Suppressor macrophage treated with lipopolysaccharide for 4 hours (primary cell): ENCODE results near the gene ALG14.
"Not testable (repeated sequence)": the region's sequence is repeated elsewhere in the genome, so short reads cannot be mapped to it uniquely, and the experiment has no call there.

Source experiments
- DNase-seq: peaks from one replicate; pipeline ENCODE4 v3.0.0-alpha.2; 2020

The ALG14 gene, protein sequence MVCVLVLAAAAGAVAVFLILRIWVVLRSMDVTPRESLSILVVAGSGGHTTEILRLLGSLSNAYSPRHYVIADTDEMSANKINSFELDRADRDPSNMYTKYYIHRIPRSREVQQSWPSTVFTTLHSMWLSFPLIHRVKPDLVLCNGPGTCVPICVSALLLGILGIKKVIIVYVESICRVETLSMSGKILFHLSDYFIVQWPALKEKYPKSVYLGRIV

DNA sequence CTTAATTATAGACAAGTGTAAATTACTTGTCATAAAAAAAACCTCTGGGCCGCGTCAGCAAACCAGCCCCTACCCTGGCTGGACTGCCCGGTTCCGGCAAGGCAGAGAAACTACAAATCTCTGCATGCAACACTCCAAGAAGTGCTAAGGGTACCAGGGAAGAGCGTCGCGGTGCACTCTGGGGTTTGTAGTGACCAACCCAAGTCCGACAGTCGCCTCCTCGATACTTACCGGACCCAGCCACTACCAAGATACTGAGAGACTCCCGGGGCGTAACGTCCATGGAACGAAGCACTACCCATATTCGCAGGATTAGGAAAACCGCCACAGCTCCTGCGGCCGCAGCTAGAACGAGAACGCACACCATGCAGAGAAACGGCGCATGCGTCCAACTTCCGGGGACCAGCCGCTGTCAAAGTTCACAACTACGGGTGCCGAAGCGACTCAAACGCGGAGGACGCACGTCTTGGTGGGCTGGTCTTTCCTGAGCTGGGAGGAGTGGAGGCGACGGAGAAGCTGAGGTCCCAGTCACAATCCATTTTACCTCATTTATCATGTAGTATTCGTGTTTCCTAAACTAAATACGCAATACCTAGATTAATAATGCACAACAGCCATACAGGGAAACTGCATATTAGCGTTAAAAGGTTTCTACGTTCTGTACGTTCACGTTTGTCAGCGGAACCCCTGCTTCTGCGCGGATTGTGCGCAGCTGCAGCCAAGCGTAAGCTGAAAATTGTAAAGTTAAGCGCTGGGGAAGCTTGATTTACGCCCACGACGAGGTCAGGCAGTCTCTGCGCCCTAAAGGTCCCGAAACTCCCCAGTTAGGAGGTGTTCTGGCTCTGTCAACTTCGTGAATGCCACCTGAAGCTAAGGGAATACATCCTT lies at the start of gene ALG14:
ALG14 (minus strand) TSS at position 420 of the 888 bp plus-strand sequence; CDS start at position 367, 53 bp downstream.
- peak; percentile 94 for DNase-seq

DNA sequence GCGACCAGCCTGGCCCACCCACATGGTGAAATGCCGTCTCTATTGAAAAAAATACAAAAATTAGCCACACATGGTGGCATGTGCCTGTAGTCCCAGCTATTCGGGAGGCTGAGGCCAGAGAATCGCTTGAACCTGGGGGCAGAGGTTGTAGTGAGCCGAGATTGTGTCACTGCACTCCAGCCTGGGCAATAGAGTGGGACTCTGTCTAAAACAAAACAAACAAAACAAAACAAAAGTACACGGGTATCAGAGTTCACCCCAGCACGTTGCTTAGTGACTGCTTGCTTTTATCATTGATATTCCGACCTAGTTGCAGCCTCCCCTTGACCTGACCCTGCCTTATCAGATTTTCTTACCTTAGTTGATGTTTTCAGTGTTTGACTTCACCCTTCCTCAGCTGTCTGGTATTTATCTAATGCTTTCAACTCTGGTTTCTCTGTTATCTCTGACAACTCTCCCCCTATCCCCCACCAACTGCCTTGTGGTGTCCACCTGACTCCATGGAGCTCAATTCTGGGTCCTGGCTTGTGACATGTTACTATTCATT lies 49.5 kb upstream of the ALG14 start:
- DNase-seq = no peak

DNA sequence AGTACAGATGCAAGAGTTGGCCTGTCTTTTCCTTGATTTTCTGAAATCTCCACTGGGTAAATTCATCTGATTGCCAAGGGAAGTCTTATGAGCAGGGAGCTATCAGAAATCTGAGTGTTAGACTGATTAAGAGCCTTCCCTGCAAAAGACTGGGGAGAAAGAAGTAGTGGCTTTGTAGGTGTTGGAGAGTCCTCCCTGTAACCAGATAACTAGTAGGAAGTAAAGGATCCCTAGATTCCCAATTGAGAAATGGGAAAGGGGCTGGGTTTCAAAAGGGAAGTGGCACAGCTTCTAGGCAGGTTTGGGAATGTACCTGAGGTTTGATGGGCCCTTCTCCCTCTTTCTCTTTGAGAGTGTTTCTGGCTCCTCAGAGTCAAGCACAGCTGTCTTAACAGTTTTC lies 46.5 kb upstream of the ALG14 start:
- DNase-seq = no peak

DNA sequence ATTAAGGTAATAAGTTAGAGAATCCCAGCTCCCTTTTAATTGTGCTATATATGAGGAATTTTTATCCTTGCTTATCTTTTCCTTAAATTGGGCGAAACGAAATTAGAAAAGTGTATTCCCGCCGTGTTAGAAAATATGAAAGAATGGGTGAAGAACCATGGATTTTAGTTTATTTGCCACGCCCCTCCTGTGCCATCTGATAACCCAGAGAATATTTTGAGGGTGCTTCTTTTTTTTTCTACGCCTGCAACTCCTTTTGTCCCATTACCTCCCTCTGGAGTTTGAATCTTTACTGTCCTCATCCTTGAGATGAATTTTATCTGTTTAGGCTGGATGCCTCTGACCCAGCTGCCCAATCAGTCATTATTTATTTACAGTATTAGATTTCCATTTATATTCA lies 46.0 kb upstream of the ALG14 start:
- DNase-seq = no peak

DNA sequence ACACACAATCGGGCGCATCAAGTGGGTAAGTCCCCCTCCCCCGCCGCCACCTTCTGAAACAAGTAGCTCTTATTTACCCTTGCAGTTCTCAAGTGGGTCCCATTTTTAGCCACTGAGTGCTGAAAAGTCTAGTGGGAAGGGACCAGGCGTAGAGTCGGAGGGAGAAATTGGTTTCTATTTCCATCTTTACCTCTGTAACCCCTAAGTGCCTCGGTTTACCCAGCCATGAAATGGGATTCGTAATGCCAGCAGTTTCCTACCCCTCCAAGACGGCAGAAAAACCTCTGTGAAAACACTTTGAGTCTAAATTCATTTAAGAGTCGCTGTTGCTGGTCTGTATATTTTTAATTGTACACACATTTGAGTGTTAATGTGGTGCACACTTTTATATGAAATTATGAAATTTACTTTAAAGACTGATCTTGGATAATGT lies 45.3 kb upstream of the ALG14 start:
- no peak for DNase-seq

DNA sequence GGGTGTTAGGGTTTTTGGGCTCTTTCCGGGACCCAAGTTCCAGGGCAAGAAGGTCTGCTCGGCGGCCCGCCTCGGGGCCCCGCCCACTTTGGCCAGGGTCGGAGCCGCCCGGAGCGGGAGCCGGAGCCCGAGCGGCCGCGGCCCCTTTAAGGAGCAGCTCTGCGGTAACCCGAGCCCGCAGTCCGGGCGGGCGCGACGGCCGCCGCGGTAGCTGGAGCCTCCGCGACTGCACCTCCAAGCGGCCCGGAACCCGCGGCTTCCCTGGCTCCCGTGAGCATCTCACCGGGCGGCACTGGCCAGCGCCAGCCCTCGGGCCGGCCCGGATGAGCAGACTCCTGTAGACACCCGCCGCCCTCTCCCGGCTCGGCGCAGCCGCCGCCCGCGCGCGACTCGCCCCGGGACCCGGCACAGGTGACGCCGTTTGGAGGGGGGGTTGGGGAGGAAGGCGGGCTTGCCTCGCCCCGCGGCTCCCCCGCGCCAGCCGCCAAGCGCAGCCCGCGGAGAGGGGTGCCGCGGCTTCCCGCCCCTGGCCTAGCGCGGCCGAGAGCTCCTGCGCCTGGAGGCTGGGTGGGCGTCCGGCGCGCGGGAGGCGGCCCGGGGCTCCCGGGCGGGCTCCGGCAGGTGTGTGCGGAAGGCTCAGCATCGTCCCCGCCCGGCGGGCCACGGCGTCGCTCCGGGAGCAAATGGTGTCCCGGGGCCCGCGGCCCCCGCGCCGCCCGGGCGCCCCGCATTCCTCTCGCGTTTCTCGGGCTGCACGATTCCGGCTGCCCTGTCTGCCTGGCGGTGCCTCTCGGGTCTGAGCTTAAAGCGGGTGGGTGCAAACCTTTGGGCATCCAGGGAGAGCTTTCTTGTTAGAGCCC lies 44.7 kb upstream of the ALG14 start, which contains the start of gene TLCD4:
TLCD4 (plus strand) TSS at position 149 of the 860 bp plus-strand sequence. CDS start 26,547 bp downstream, outside the sequence.
- peak; percentile 9 for DNase-seq

DNA sequence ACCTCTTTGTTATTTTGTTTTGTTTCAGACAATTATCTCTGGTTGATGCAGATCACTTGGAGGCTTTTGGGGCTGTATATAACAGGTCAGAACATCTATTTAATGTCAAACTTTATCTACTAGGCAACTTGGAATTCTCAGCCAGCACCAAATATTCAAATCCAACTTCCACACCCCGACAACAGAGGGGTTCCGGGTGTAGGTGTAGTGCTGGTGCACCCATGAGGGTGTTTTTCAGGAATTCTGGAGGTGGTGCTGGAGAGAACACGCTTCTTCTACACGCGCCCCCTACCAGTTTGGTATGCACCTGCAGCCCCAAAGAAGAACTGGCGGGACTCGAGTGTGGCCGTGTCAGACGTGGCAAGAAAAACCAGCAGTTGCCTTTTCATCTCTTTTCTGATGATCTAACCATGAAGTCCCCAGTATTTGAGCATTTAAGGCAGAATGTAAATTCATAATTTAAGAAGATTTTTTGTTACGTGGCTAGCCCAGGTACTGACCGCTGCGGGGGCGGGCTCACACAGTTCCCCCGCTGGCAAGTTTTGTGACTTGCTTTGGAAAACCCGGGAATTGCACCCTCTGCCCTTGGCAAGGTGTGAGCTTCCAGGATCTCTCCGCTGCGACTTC lies 43.9 kb upstream of the ALG14 start:
- DNase-seq = peak; percentile 7

DNA sequence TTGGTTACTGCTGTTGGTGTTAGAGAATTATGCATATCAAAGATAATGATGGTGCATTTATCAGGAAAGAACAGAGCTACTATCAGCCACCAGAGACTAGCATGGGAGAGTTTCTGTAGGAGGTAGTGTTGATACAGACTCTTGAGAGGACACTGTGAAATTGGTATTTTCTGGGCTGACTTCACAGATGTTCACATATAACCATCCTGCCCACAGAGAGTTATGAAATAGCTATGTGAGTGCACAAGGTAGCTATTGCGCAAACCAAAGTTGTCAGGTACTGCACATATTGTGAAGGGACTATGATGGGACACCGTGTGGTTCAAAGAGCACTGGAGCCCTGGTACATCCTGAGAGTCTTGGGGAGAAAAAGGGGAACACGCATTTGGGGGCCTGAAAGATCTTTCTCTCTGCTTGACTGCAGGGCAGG lies 43.0 kb upstream of the ALG14 start:
- DNase-seq = no peak

DNA sequence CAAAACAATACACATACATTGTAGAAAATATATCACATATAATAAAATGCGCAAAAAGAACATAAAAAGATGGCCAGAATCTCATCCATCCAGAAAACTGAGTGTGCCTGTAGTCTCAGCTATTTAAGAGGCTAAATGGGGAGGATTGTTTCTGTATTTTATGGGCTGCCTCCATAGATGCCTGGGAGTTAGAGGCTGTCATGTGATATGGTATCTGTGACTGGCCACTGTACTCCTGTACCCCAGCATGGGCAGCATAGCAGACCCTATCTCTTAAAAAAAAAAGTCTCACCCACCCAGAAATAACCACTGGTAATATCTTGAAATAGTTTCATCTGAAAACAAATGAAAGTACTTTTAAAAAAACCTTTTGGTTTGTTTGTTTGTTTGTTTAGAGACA lies 40.9 kb upstream of the ALG14 start:
- DNase-seq = no peak

DNA sequence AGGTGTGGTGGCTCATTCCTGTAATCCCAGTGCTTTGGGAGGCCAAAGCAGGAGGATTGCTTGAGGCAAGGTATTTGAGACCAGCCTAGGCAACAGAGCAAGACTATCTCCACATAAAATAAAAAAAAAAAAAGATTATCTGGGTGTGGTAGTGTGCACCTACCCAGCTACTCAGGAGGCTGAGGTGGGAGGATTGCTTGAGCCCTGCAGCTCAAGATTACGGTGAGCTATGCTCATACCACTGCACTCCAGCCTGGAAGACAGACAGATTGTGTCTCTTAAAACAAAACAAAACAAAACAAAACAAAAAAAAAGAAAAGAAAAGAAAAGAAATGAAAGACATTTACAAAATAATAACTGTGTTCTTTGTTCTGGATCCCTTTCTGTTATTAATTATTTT lies 38.3 kb upstream of the ALG14 start:
- DNase-seq = no peak

DNA sequence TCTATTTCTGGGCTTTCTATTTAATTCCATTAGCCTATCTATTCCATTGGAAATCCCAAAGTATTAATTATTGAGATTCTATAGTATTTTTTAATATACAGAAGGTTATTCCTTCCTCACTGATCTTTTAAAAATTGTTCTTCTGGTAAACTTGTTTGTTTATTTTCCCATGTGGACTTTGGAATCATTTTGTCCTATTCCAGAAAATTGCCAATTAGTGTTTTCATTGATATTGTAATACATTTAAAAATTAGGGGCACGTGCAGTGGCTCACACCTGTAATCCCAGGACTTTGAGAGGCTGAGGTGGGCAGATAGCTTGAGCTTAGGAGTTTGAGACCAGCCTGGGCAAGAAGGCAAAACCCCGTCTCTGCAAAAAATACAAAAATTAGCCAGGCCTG lies 36.0 kb upstream of the ALG14 start:
- no peak for DNase-seq

DNA sequence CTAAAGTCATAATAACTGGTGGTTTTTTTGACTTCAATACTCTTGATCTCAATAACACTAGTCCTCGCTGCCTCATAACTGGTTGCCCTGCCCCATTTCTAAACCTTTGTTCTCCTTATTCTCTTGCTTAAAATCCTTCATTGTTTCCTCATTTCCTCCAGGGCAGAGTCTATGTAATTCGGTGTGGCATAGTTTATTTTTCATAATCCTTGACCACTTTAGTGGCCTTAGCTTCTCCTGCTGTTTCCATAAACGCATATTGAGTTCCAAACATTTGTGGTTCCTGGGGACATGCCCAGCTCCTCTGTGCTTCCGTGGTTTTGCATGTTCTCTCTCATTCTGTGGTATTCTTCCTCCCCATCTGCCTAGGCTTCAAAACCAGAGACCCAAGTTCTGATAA lies 25.4 kb upstream of the ALG14 start:
- DNase-seq = no peak

DNA sequence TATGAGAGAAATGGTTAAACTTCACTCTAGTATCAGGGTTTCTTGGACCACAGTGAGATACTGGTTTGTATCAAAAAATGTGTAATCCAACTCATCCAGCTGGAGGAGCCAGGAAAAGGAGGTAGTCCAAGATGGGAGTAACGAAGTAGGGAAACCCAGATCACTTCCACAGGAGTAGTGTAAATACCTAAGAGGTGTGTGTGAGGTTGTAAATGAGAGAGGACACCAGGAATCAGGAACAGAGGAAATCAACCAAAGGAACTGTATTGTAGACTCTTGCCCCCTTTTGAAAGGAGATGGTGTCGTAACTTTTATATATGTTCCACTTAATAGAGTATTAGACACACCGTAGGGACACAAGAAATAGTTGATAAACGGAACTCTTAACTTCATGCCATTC lies 24.7 kb upstream of the ALG14 start:
- DNase-seq = no peak

DNA sequence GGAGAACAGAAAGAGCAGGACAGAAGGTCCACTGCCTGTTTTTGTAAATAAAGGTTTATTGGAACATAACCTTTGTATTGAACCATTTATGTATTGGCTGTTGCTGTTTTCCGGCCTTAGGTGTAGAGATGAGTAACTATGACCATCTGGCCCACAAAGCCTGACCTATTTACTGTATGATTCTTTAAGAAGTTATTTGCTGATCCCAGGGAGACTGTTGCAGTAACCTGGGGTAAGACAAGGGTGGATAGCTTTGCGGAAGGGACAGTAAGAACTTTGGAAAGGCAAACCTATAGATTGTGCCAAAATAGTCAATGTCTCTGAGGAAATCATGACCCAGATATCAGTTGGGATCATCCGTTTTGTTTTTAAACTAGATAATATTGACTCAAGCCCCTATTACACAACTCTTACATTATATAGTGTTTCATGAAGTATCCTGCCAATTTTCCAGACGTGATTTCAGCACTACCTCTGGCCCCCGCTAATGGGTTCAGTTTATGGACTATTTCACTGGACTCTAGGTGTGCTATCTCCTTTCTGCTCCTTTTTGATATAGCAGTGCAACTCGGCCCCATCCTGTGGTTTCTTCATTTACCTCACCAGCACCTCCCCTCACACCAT lies 23.6 kb upstream of the ALG14 start:
- no peak for DNase-seq

DNA sequence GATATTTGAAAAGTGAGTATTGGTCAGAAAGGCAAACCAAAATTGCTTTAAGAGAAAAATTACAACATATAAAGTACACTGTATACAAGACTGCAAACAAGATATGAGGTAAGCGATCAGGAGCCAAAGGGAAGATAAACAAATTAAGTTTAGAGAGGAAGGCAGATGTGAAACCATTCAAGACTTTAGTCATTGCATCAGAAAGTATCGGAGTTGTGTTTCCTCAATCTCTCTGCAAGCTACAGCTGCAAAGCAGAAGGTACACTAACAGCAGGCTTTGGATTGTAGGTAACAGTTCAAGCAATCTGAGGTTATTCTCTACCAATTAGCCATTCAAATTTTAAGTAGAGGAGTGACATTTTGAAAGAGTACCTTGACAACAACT lies 23.1 kb upstream of the ALG14 start:
- peak; percentile 68 for DNase-seq

DNA sequence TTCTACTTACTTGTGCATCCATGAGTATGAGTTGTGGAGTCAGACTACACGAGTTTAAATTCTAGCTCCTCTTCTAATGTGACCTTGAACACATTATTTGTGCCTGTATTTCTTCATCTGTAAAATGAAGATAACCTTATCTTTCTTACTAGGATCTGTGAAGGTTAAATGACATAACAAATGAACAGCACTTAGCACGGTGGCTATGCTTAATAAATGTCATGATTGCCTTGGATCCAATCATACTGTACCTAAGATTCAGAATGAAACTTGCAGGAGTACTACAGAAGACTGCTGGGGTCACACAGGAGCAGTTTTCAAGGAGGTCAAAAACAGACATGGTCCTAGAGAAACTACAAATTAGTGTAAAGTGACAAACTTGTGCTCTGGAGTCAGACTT lies 22.2 kb upstream of the ALG14 start:
- no peak for DNase-seq

DNA sequence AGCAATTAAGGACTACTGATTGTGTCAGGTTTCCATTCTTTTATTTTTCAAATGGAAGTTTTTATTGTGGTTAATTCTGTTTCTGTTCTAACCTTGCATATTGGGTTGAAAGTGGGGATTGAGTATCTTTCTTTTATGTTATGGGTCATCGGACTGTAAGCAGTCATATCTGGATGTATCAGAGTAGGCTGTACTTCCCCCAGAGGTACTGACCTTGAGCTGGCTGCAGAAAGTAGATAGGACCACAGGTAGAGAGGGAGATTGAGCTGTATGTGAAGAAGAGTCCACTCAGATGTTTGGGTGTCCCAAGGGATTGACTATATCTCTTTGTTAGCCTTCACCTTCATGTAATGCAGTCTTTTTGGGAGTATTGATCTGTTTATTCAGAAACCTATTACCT lies 20.5 kb upstream of the ALG14 start:
- DNase-seq = no peak

DNA sequence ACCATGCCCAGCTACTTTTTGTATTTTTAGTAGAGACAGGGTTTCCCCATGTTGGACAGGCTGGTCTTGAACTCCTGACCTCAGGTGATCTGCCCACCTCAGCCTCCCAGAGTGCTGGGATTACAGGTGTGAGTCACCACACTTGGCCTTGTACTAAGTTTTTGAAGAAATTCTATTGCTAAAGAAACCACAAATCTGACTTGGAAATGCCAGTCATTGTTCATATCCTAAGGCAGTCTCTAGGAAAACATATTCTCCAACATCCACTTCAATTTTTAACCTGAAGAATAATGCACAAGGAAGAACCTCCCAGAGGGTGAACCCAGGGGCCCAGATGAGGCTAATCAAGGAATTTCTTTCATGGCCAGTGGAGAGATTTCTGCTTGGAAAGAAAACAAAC lies 20.1 kb upstream of the ALG14 start:
- DNase-seq = not testable (repeated sequence)

DNA sequence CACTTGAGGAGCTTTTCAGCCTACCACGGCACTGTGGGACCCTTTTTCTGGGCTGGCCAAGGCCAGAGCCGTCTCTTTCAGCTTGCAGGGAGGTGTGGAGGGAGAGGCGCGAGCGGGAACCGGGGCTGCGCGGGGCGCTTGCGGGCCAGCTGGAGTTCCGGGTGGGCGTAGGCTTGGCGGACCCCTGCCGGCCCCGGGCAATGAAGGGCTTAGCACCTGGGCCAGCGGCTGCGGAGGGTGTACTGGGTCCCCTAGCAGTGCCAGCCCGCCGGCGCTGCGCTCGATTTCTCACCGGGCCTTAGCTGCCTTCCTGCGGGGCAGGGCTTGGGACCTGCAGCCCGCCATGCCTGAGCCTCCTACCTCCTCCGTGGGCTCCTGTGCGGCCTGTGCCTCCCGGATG lies 18.5 kb upstream of the ALG14 start:
- DNase-seq = not testable (repeated sequence)

DNA sequence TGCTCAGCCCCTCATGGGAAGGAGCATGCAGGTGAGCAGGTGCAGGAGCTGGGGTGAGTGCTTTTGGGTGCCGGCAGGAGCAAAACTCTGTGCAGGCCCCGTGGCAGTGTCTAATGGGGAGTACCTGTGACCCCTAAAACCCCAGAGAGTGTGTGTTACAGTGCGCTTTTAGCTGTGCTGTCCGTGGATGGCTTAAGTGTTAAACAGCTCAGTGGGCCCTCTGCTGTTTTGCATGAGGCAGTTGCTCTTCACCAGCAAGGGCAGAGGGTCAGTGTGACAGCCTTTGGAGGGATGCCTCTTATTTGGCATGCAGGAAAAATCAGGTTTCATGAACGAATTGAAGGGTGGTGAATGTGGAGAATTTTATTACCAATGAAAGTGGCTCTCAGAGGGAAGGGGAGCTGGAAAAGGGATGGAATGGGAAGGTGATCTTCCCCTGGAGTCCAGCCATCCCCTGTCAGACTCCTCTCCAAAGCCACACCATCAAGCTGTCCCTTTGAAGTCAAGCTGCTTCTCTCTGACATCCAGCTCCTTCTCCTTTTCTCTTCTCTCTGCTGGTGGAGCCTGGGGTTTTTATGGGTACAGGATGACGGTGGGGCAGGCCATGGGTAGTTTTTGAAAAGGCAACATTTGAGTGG lies 17.0 kb upstream of the ALG14 start:
- no peak for DNase-seq

DNA sequence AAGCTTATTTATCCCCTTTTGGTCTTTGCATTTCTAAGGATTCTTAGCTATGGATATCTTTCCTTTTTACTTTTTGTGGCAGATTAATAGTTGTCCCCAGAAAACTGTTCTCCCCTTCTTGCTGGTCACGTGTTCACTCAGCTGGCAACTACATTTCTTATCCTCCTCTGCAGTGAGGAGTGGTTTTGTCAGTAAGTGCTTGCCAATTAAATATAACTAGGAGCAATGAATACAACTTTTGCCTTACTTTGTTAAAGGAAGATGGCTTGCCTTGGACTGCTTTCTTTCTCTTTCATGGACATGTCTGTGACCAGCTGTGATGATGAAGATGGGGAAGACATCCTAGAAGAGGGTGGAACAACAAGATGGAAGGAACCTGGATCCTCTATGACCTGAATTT lies 15.6 kb upstream of the ALG14 start:
- DNase-seq = no peak
